Gastrocnemius medialis (tissue), 4 donors: ENCODE results near the gene RGS17.

Experiments used
- CTCF ChIP-seq, 5 experiments: fragments of 450-650 bp in 3 of 5; fragments of 200-600 bp in 2 of 5; sonication (generic) in 2 of 5; IDR thresholded peaks in 4 of 5; conservative IDR thresholded peaks in 1 of 5; 1 replicate in 4 of 5; 2 replicates in 1 of 5; pipeline ENCODE4 v1.5.1; 2016 to 2019; ENCODE audit warnings: antibody characterized with exemption in 5 of 5, mild to moderate bottlenecking in 3 of 5, moderate library complexity in 3 of 5
- POLR2A ChIP-seq, 2 donors: fragments of 450-650 bp; IDR thresholded peaks; one replicate each; pipeline ENCODE4 v1.6.1; 2017; ENCODE audit warnings: antibody characterized with exemption in 2 of 2, mild to moderate bottlenecking in 2 of 2, moderate library complexity in 2 of 2

GRCh38 chr6:153038378-153039057, 92.6 kb downstream of the RGS17 start:
- TF ChIP-seq CTCF (IDR thresholded peaks at IDR 0.05 in 4 of 5, conservative IDR thresholded peaks at IDR 0.05 in 1 of 5), result no peak
- TF ChIP-seq POLR2A (IDR thresholded peaks at IDR 0.05), result no peak
